Endothelial cell (in vitro differentiated cells): ENCODE measurements around the gene CAMTA1. TPM values are rescaled to one million over a fixed set of nuclear protein-coding genes. Genes with fewer than 3 reads are reported as not detected.
A peak's percentile ranks its signal among the peaks of the same experiment; 100 is the strongest.

Experiments used
- DNase-seq: peaks from one replicate; pipeline ENCODE4 v3.0.0; 2021; ENCODE audit warnings: low spot score
- H3K27ac Mint-ChIP-seq: one replicate; pipeline ENCODE4 v1.8.0; 2021; ENCODE audit warnings: mixed read lengths, inconsistent platforms; ENCODE audit not compliant: unreplicated experiment
- H3K27me3 Mint-ChIP-seq: one replicate; pipeline ENCODE4 v1.8.0; 2021; ENCODE audit warnings: mild to moderate bottlenecking, moderate library complexity, mixed read lengths, inconsistent platforms; ENCODE audit not compliant: unreplicated experiment
- H3K36me3 Mint-ChIP-seq: one replicate; pipeline ENCODE4 v1.8.0; 2021; ENCODE audit warnings: mild to moderate bottlenecking, low read depth, mixed read lengths, inconsistent platforms; ENCODE audit not compliant: unreplicated experiment
- H3K4me1 Mint-ChIP-seq: one replicate; pipeline ENCODE4 v1.8.0; 2021; ENCODE audit warnings: mild to moderate bottlenecking, mixed read lengths, inconsistent platforms; ENCODE audit not compliant: unreplicated experiment
- H3K4me3 Mint-ChIP-seq: one replicate; pipeline ENCODE4 v1.8.0; 2021; ENCODE audit warnings: mild to moderate bottlenecking, mixed read lengths, inconsistent platforms; ENCODE audit not compliant: unreplicated experiment
- H3K9me3 Mint-ChIP-seq: one replicate; pipeline ENCODE4 v1.8.0; 2021; ENCODE audit warnings: mixed read lengths, inconsistent platforms; ENCODE audit not compliant: unreplicated experiment
- CTCF ChIP-seq: fragments of 200-600 bp; sonication (generic); IDR thresholded peaks from one replicate; pipeline ENCODE4 v1.5.0; 2021; ENCODE audit warnings: antibody characterized with exemption; ENCODE audit not compliant: unreplicated experiment
- total RNA-seq: library from RNA; stranded (reverse); fragmentation: NEBNext Ultra II Directional; extraction: Animal tissue kit (Norgen Biotek cat#: 25700); gene quantifications from one replicate; pipeline ENCODE4 v1.2.1, GENCODE V29; 2021; ENCODE audit not compliant: unreplicated experiment

The CAMTA1 gene
- total RNA-seq, 1 donor from 2014 or later = 87.3 TPM

DNA sequence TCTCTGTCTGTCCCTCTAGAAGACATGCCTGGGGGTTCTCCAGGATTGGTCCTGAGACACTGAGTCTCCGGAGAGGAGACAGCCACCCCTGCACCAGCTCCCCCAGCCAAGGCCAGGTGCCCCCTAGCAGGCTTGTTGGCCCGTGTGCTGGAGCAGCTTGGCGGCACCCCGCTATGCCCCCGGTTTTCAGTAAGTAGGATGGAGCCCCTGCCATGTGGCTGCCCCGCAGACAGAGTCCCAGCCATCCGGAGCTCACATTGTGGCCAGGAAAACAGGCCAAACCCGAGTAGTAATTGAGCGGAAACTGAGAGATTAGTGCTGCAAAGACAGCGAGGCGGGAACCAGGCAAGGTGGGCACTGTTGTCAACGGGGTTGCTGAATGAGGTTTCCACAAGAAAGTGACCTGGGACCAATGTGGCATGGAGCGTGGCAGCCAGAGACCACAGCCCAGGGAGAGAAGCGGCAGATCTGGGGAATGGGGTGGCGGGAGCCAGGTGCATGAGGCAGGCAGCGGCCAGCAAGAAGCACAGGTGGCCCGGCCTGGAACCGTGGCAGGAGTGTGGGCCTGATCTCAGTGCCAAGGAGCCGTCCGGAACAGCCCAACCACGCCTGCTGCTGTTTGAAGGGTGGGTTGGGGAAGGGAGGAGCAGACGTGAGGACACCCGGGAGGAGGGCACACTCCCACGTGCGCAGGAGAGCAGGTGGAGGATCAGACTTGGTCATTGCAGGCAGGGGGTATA, 848.4 kb downstream of the CAMTA1 start:
- Mint-ChIP-seq H3K4me1 (peaks cover 41% of the 10 kb centered on the region), H3K27me3 (peaks cover 18% of the 10 kb centered on the region), H3K9me3 (no peaks in the 10 kb centered on the region), H3K27ac (no peak overlapping the region), H3K4me3 (no peak overlapping the region), H3K36me3 (no peaks in the 10 kb centered on the region)
- DNase-seq = no peak
- TF ChIP-seq CTCF = no peak

- no peak overlapping the region for H3K4me3 Mint-ChIP-seq
- no peaks in the 10 kb centered on the region for H3K36me3 Mint-ChIP-seq
- no peaks in the 10 kb centered on the region for H3K9me3 Mint-ChIP-seq
- peaks cover 23% of the 10 kb centered on the region for H3K27me3 Mint-ChIP-seq
- no peak overlapping the region for H3K27ac Mint-ChIP-seq
- no peak for TF ChIP-seq CTCF
- DNase-seq = no peak
- peaks cover 32% of the 10 kb centered on the region for H3K4me1 Mint-ChIP-seq
Measured at GRCh38 chr1:7634546-7635240, 849.4 kb downstream of the CAMTA1 start.

- TF ChIP-seq CTCF = no peak
- no peak for DNase-seq
- H3K4me3 Mint-ChIP-seq = no peak overlapping the region
- H3K9me3 Mint-ChIP-seq = no peaks in the 10 kb centered on the region
- peak overlapping the region; percentile 99 for H3K27ac Mint-ChIP-seq
- H3K27me3 Mint-ChIP-seq = peaks cover 24% of the 10 kb centered on the region
- H3K36me3 Mint-ChIP-seq = no peaks in the 10 kb centered on the region
- H3K4me1 Mint-ChIP-seq = peaks cover 24% of the 10 kb centered on the region
Measured at GRCh38 chr1:7636795-7637526, 851.7 kb downstream of the CAMTA1 start.

DNA sequence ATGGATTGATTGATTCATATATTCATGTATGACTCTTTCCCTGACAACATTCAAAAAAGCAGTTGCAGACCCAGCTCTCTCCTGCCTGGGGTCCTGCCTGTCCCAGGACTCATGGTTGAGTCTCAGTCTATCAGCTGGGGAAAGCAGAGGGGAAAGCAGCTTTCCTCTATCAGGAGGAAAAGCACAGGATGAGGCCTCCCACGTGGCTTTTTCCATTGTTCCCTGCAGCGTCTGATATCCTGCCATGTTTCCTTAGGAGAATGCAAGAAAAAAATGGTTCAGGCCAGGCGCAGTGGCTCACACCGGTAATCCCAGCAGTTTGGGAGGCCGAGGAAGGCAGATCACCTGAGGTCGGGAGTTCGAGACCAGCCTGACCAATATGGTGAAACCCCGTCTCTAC, 852.8 kb downstream of the CAMTA1 start:
- peak; percentile 69 for DNase-seq
- H3K4me3 Mint-ChIP-seq = no peak overlapping the region
- H3K36me3 Mint-ChIP-seq = no peaks in the 10 kb centered on the region
- H3K4me1 Mint-ChIP-seq = peaks cover 30% of the 10 kb centered on the region
- no peak for TF ChIP-seq CTCF
- H3K27me3 Mint-ChIP-seq = peaks cover 24% of the 10 kb centered on the region
- peak overlapping the region; percentile 99 for H3K27ac Mint-ChIP-seq
- no peaks in the 10 kb centered on the region for H3K9me3 Mint-ChIP-seq
